H1 (cell line): ENCODE results near the gene DENND5B. TPM values are rescaled to one million over a fixed set of nuclear protein-coding genes. Genes with fewer than 3 reads are reported as not detected.

Source experiments
- CTCF ChIA-PET: fragments of 300-600 bp; sonication (Branson Sonifier 250); formaldehyde crosslinking; loops from one replicate; lab custom pipeline; 2021; ENCODE audit not compliant: partially characterized antibody; lab: Charles Lee
- POLR2A ChIA-PET: fragments of 300-600 bp; sonication (Branson Sonifier 250); formaldehyde crosslinking; loops from one replicate; lab custom pipeline; 2021; ENCODE audit warnings: inconsistent platforms; ENCODE audit not compliant: partially characterized antibody; lab: Charles Lee
- DNase-seq, 2 experiments: peaks; one replicate each; pipeline versions ENCODE4 v3.0.0 to v3.0.0-alpha.2; 2010 to 2022; ENCODE audit warnings: low spot score in 2 of 2, low read depth in 1 of 2, mixed read lengths in 1 of 2
- FAIRE-seq: peaks from 2 replicates; lab custom pipeline; 2011; peaks lifted over from hg19 to GRCh38; lab: Jason Lieb, UNC
- H2AFZ ChIP-seq: 2 replicates; pipeline ENCODE4 v1.8.1; 2012; ENCODE audit warnings: low read length, inconsistent platforms
- H2AK5ac ChIP-seq: 2 replicates; pipeline ENCODE4 v1.6.1; 2013; ENCODE audit warnings: low read depth, low read length
- H2BK120ac ChIP-seq: replicated peaks from 2 replicates; pipeline ENCODE3; 2013; ENCODE audit warnings: low read depth, low read length, inconsistent platforms
- H2BK12ac ChIP-seq: 2 replicates; pipeline ENCODE4 v1.6.1; 2013; ENCODE audit warnings: low read depth, low read length
- H2BK15ac ChIP-seq: 2 replicates; pipeline ENCODE4 v1.6.1; 2013; ENCODE audit warnings: low read length
- H2BK20ac ChIP-seq: 2 replicates; pipeline ENCODE4 v1.6.1; 2013; ENCODE audit warnings: low read length
- H2BK5ac ChIP-seq: 2 replicates; pipeline ENCODE4 v1.6.1; 2013; ENCODE audit warnings: low read depth, low read length
- H3K14ac ChIP-seq: 2 replicates; pipeline ENCODE4 v1.6.1; 2013; ENCODE audit warnings: inconsistent platforms; ENCODE audit not compliant: insufficient read length
- H3K18ac ChIP-seq: 2 replicates; pipeline ENCODE4 v1.6.1; 2013; ENCODE audit warnings: low read length; ENCODE audit errors: extremely low read depth
- H3K23ac ChIP-seq: 2 replicates; pipeline ENCODE4 v1.6.1; 2013; ENCODE audit warnings: inconsistent platforms; ENCODE audit not compliant: insufficient read length
- H3K23me2 ChIP-seq: 2 replicates; pipeline ENCODE4 v1.6.1; 2013; ENCODE audit warnings: low read depth, low read length
- H3K27ac ChIP-seq: 2 replicates; pipeline ENCODE4 v1.6.1; 2011; ENCODE audit warnings: low read depth, low read length, inconsistent platforms
- H3K27me3 ChIP-seq, 4 experiments: replicated peaks in 1 of 4; 1 replicate in 1 of 4; 2 replicates in 3 of 4; pipeline versions ENCODE4 v1.6.1 to v1.8.1; 2011 to 2013; ENCODE audit warnings: low read length in 3 of 4, mild to moderate bottlenecking in 3 of 4, inconsistent platforms in 2 of 4, mixed read lengths in 2 of 4, moderate library complexity in 1 of 4; ENCODE audit not compliant: control insufficient read depth in 3 of 4, insufficient read depth in 3 of 4; ENCODE audit errors: extremely low read depth in 1 of 4
- H3K36me3 ChIP-seq, 4 experiments: 2 replicates each; pipeline versions ENCODE4 v1.6.1 to v1.8.1; 2011 to 2013; ENCODE audit warnings: mild to moderate bottlenecking in 4 of 4, low read length in 3 of 4, moderate library complexity in 2 of 4, control low read depth in 1 of 4, inconsistent platforms in 1 of 4; ENCODE audit not compliant: insufficient read depth in 4 of 4, control insufficient read depth in 2 of 4
- H3K4ac ChIP-seq: replicated peaks from 2 replicates; pipeline ENCODE3; 2013; ENCODE audit warnings: low read length, low read depth, mixed read lengths, inconsistent platforms; ENCODE audit not compliant: insufficient read length
- H3K4me1 ChIP-seq, 4 experiments: replicated peaks in 1 of 4; 1 replicate in 1 of 4; 2 replicates in 3 of 4; pipeline versions ENCODE4 v1.6.1 to v1.8.1; 2011 to 2013; ENCODE audit warnings: low read length in 3 of 4, inconsistent platforms in 2 of 4, mixed read lengths in 1 of 4; ENCODE audit not compliant: insufficient read depth in 4 of 4, control insufficient read depth in 3 of 4
- H3K4me2 ChIP-seq, 2 experiments: 2 replicates each; pipeline versions ENCODE4 v1.6.1 to v1.8.1; 2011 to 2013; ENCODE audit warnings: low read depth in 2 of 2, low read length in 2 of 2, control low read depth in 1 of 2, inconsistent platforms in 1 of 2, mild to moderate bottlenecking in 1 of 2; ENCODE audit not compliant: insufficient read depth in 1 of 2
- H3K4me3 ChIP-seq, 4 experiments: fragments of 200-600, 300-600 bp in 1 of 4; sonication (generic), shearing (Covaris generic), sonication (Bioruptor Twin) in 1 of 4; 2 replicates each; pipeline versions ENCODE4 v1.5.1 to v1.8.1; 2011 to 2016; ENCODE audit warnings: low read length in 4 of 4, low read depth in 3 of 4, control low read depth in 2 of 4, inconsistent platforms in 2 of 4, mild to moderate bottlenecking in 2 of 4, mixed read lengths in 1 of 4, moderate library complexity in 1 of 4; ENCODE audit not compliant: insufficient read depth in 2 of 4; ENCODE audit errors: extremely low read depth in 1 of 4
- H3K56ac ChIP-seq: replicated peaks from 2 replicates; pipeline ENCODE3; 2013; ENCODE audit warnings: low read depth, mild to moderate bottlenecking, mixed read lengths, low read length, inconsistent platforms; ENCODE audit not compliant: insufficient read length
- H3K79me1 ChIP-seq: 2 replicates; pipeline ENCODE4 v1.6.1; 2013; ENCODE audit warnings: low read depth, low read length, control low read depth
- H3K79me2 ChIP-seq, 2 experiments: 2 replicates each; pipeline versions ENCODE4 v1.6.1 to v1.8.1; 2012 to 2013; ENCODE audit warnings: low read length in 2 of 2, mild to moderate bottlenecking in 2 of 2, inconsistent platforms in 1 of 2; ENCODE audit not compliant: insufficient read depth in 2 of 2, control insufficient read depth in 1 of 2
- H3K9ac ChIP-seq, 4 experiments: replicated peaks in 1 of 4; 1 replicate in 1 of 4; 2 replicates in 3 of 4; pipeline versions ENCODE4 v1.6.1 to v1.8.1; 2011 to 2013; ENCODE audit warnings: low read depth in 3 of 4, low read length in 3 of 4, control low read depth in 2 of 4, mild to moderate bottlenecking in 2 of 4, moderate library complexity in 2 of 4, inconsistent platforms in 1 of 4; ENCODE audit errors: extremely low read depth in 1 of 4
- H3K9me3 ChIP-seq, 2 experiments: 2 replicates each; pipeline versions ENCODE4 v1.6.1 to v1.8.1; 2012 to 2013; ENCODE audit warnings: mild to moderate bottlenecking in 2 of 2, moderate library complexity in 2 of 2, control low read depth in 1 of 2, inconsistent platforms in 1 of 2, low read depth in 1 of 2, low read length in 1 of 2, mixed read lengths in 1 of 2; ENCODE audit not compliant: insufficient read depth in 2 of 2
- H4K20me1 ChIP-seq, 2 experiments: replicated peaks in 1 of 2; 2 replicates each; pipeline versions ENCODE3 to v1.8.1; 2011 to 2013; ENCODE audit warnings: inconsistent platforms in 2 of 2, low read length in 2 of 2, mild to moderate bottlenecking in 1 of 2; ENCODE audit not compliant: insufficient read depth in 2 of 2, control insufficient read depth in 1 of 2
- H4K5ac ChIP-seq: 2 replicates; pipeline ENCODE4 v1.6.1; 2013; ENCODE audit warnings: low read length, low read depth, mixed read lengths, inconsistent platforms; ENCODE audit not compliant: insufficient read length
- H4K8ac ChIP-seq: 2 replicates; pipeline ENCODE4 v1.8.0; 2013; ENCODE audit warnings: mild to moderate bottlenecking, moderate library complexity, low read length, inconsistent platforms; ENCODE audit not compliant: insufficient read depth; ENCODE audit errors: extremely low read depth
- H4K91ac ChIP-seq: replicated peaks from 2 replicates; pipeline ENCODE3; 2013; ENCODE audit warnings: low read length, mixed read lengths, inconsistent platforms; ENCODE audit not compliant: insufficient read length
- HDAC6 ChIP-seq: IDR thresholded peaks from one replicate; pipeline ENCODE4 v1.7.1; 2012; ENCODE audit warnings: low read depth, mild to moderate bottlenecking, inconsistent platforms, low read length, moderate library complexity
- NANOG ChIP-seq: IDR thresholded peaks from 2 replicates; pipeline ENCODE4 v1.6.1; 2011; ENCODE audit warnings: low read length, low read depth, mild to moderate bottlenecking, inconsistent platforms; ENCODE audit not compliant: insufficient read depth, poor library complexity, severe bottlenecking
- TAF1 ChIP-seq: IDR thresholded peaks from 2 replicates; pipeline ENCODE4 v1.6.1; 2011; ENCODE audit warnings: mild to moderate bottlenecking, low read depth, low read length
- WGBS, 2 experiments: shearing (Covaris generic) in 1 of 2; methylation state at CpG; one replicate each; pipeline versions ENCODE4 v1.1.6 to v1.1.7; 2013 to 2015; ENCODE audit warnings: low lambda C conversion rate in 2 of 2, mixed read lengths in 2 of 2, inconsistent platforms in 1 of 2, low coverage in 1 of 2, missing lambda C conversion rate in 1 of 2; ENCODE audit not compliant: insufficient replicate concordance in 2 of 2, insufficient coverage in 1 of 2, insufficient read length in 1 of 2; ENCODE audit errors: extremely low coverage in 1 of 2, missing lambda C conversion rate in 1 of 2; 5-methylcytosine and 5-hydroxymethylcytosine counted together
- polyA plus RNA-seq, 7 experiments: library from polyadenylated mRNA; depleted of rRNA in 3 of 7; stranded (reverse) in 5 of 7; unstranded in 2 of 7; fragments of >200 nt in 5 of 7; fragments of 200-250 nt in 2 of 7; gene quantifications; 1 replicate in 5 of 7; 2 replicates in 1 of 7; 4 replicates in 1 of 7; pipeline versions ENCODE4 v1.2.1 to v1.2.3, GENCODE V29; 2011 to 2013; ENCODE audit warnings: missing spikeins in 2 of 7, mixed read lengths in 2 of 7
- total RNA-seq: library from RNA; stranded (reverse); fragmentation: NEBNext Ultra II Directional; extraction: Animal tissue kit (Norgen Biotek cat#: 25700); gene quantifications from 2 replicates; pipeline ENCODE4 v1.2.1, GENCODE V29; 2021

Gene DENND5B
- total and polyA plus RNA-seq, 2 of the 8 experiments (the other 6 are each of a cell fraction or from before 2014, with no cell fraction given) = 13.4 to 20.2 TPM

- H3K36me3 ChIP-seq = no peaks in the 10 kb centered on the region
- no peaks in the 10 kb centered on the region for H3K27me3 ChIP-seq
- POLR2A ChIA-PET = no interaction called here
- H2BK5ac ChIP-seq = no peak overlapping the region
- H4K5ac ChIP-seq = no peak overlapping the region
- no peak overlapping the region for H2BK12ac ChIP-seq
- no peak for DNase-seq
- CTCF ChIA-PET = interaction anchor here (0.6 kb wide), 1 partner anchor 467 kb away, joined by 3 read pairs; no protein-coding TSS in a partner anchor
- H2BK20ac ChIP-seq = no peak overlapping the region
- no peak overlapping the region for H3K14ac ChIP-seq
- H3K79me2 ChIP-seq = no peaks in the 10 kb centered on the region
- no peak for FAIRE-seq
- no peaks in the 10 kb centered on the region for H3K79me1 ChIP-seq
- H3K18ac ChIP-seq = no peak overlapping the region
- H3K4me1 ChIP-seq = no peaks in the 10 kb centered on the region
- no peak overlapping the region for H4K8ac ChIP-seq
- H3K4ac ChIP-seq = no peak overlapping the region
- no peak overlapping the region for H3K27ac ChIP-seq
- H3K56ac ChIP-seq = no peak overlapping the region
- no peaks in the 10 kb centered on the region for H3K23me2 ChIP-seq
- H2BK120ac ChIP-seq = no peak overlapping the region
- 84% methylated on average over 3 of the region's 3 CpGs; no CpG with 5 or more reads in 1 of the 2 experiments for WGBS, 2 experiments
- no peak overlapping the region for H3K4me3 ChIP-seq
- H4K91ac ChIP-seq = no peak overlapping the region
- no peaks in the 10 kb centered on the region for H4K20me1 ChIP-seq
- 0 out of 2 replicates have a peak overlapping the region, but pooled peaks have one; percentile 61 for H2BK15ac ChIP-seq
- H3K4me2 ChIP-seq = no peak overlapping the region
- no peaks in the 10 kb centered on the region for H3K9me3 ChIP-seq
- H2AK5ac ChIP-seq = no peak overlapping the region
- no peak overlapping the region for H3K9ac ChIP-seq
- H3K23ac ChIP-seq = no peak overlapping the region
- no peak overlapping the region for H2AFZ ChIP-seq
- TF ChIP-seq NANOG (no peak), HDAC6 (no peak), TAF1 (no peak)
Observed at GRCh38 chr12:31618228-31619025, 27.5 kb upstream of the DENND5B start.
